ENCODE results near the gene DNAJC1. TPM values are rescaled to one million over a fixed set of nuclear protein-coding genes. Genes with fewer than 3 reads are reported as not detected.

Gene DNAJC1
- polyA plus RNA-seq, 2 of the 4 experiments (the other 2 are of a cell fraction), result 19.2 to 34.2 TPM

DNA sequence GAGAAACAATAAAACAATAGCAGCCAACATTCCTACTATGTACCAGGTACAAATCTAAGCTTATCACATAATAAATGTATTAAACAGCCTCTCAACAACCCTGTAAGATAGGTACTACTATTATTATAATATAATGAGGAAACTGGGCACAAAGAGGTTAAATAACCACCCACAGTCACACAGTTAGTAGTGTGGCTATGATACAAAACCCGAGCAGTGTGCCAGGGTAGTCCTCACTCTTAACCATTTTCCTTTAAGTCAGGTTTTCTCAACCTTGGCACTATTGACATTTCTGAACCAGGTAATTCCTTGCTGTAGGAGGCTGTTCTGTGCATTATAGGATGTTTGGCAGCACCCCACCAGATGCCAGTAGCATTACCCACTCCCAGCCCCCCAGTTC lies 48.8 kb downstream of the DNAJC1 start:
- POLR2A ChIA-PET, result no interaction called here
- no peak overlapping the region for H3K27ac ChIP-seq

DNA sequence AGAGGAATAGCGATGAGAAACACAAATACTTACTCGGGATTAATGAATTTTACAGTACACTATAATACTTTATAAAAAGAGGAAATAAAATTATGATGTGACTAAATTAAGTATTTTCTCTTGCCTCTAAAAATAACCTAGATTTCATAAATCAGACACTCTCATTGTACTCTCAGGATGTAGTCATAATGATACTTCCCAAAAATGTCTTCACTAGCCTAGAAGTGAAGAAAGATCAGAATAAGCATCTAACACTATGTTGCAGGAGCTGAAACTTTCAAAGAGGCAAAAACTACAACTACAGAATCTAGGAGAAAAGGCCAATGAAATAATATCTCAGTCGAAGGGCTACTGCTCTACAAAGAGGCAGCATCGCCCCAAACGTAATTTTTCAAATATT lies 49.4 kb downstream of the DNAJC1 start:
- WGBS (ENCODE audit: missing lambda C conversion rate), result 39% methylated on average over 5 of the region's 5 CpGs
- no peak for TF ChIP-seq TP53 (CRISPR knock-in tag; IDR thresholded peaks at IDR 0.05)
- ChIA-PET CTCF (interaction anchor here (0.6 to 2.0 kb wide), 5 partner anchors 20 to 458 kb away, joined by 3 to 10 read pairs (median 4); no protein-coding TSS in a partner anchor), POLR2A (interaction anchor here (1.0 to 1.2 kb wide), 2 partner anchors 427 to 459 kb away, joined by 3 read pairs; no protein-coding TSS in a partner anchor)
- no peak for DNase-seq (ENCODE audit: low read depth in 1 of 2, low spot score in 1 of 2)
- Histone ChIP-seq H3K27ac (no peak overlapping the region), H3K4me1 (peaks cover 10% of the 10 kb centered on the region), H3K4me3 (no peak overlapping the region), H3K9me3 (no peaks in the 10 kb centered on the region), H3K4me2 (no peak overlapping the region)
- ATAC-seq, result no peak
- FAIRE-seq, result peak; percentile 13

More for the DNA sequence above, 48.8 kb downstream of the DNAJC1 start:
- peaks cover 10% of the 10 kb centered on the region; the same call in 2 of the 3 replicates for H3K4me1 ChIP-seq
- ATAC-seq, result no peak
- H3K9me3 ChIP-seq, result no peaks in the 10 kb centered on the region
- CTCF ChIA-PET, result interaction anchor here (2.0 kb wide), 1 partner anchor 21 kb away, joined by 6 read pairs; no protein-coding TSS in a partner anchor
- TF ChIP-seq SREBF2 (IDR thresholded peaks at IDR 0.05) (no peak), EHMT2 (IDR thresholded peaks at IDR 0.05; ENCODE audit: low read depth) (no peak), CBX8 (IDR thresholded peaks at IDR 0.05) (no peak), CBX2 (IDR thresholded peaks at IDR 0.05; ENCODE audit: borderline replicate concordance, low read depth) (no peak), EHF (CRISPR knock-in tag; IDR thresholded peaks at IDR 0.05) (no peak), USF2 (IDR thresholded peaks at IDR 0.05) (no peak), RNF2 (IDR thresholded peaks at IDR 0.05; ENCODE audit: borderline replicate concordance, low read depth) (no peak), MYC (IDR thresholded peaks at IDR 0.05; ENCODE audit: borderline replicate concordance, low read length) (no peak), GATA3 (IDR thresholded peaks at IDR 0.05; ENCODE audit: borderline replicate concordance) (no peak), MAZ (IDR thresholded peaks at IDR 0.05; ENCODE audit: borderline replicate concordance, low read depth, low read length) (no peak), TFCP2L1 (CRISPR knock-in tag; IDR thresholded peaks at IDR 0.05) (no peak), NFE2L2 (conservative IDR thresholded peaks at IDR 0.05; ENCODE audit: low read length) (no peak), POLR2A (IDR thresholded peaks at IDR 0.05; ENCODE audit: low read length) (no peak), EP300 (IDR thresholded peaks at IDR 0.05) (no peak), HEYL (CRISPR knock-in tag; IDR thresholded peaks at IDR 0.05) (no peak), ZNF302 (CRISPR knock-in tag; IDR thresholded peaks at IDR 0.05) (no peak), FOXS1 (CRISPR knock-in tag; IDR thresholded peaks at IDR 0.05) (no peak)
- TF ChIP-seq, protein P1, sequence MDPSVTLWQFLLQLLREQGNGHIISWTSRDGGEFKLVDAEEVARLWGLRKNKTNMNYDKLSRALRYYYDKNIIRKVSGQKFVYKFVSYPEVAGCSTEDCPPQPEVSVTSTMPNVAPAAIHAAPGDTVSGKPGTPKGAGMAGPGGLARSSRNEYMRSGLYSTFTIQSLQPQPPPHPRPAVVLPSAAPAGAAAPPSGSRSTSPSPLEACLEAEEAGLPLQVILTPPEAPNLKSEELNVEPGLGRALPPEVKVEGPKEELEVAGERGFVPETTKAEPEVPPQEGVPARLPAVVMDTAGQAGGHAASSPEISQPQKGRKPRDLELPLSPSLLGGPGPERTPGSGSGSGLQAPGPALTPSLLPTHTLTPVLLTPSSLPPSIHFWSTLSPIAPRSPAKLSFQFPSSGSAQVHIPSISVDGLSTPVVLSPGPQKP (IDR thresholded peaks at IDR 0.05; ENCODE audit: low read depth, low read length), result no peak
- TF ChIP-seq, protein P2, sequence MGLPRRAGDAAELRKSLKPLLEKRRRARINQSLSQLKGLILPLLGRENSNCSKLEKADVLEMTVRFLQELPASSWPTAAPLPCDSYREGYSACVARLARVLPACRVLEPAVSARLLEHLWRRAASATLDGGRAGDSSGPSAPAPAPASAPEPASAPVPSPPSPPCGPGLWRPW (IDR thresholded peaks at IDR 0.05), result no peak
- TF ChIP-seq, protein P3, sequence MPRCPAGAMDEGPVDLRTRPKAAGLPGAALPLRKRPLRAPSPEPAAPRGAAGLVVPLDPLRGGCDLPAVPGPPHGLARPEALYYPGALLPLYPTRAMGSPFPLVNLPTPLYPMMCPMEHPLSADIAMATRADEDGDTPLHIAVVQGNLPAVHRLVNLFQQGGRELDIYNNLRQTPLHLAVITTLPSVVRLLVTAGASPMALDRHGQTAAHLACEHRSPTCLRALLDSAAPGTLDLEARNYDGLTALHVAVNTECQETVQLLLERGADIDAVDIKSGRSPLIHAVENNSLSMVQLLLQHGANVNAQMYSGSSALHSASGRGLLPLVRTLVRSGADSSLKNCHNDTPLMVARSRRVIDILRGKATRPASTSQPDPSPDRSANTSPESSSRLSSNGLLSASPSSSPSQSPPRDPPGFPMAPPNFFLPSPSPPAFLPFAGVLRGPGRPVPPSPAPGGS (IDR thresholded peaks at IDR 0.05), result no peak
- WGBS (ENCODE audit: missing lambda C conversion rate), result 52% methylated on average over 1 of the region's 1 CpG
- H3K4me3 ChIP-seq, result no peak overlapping the region
- H3K4me2 ChIP-seq, result no peak overlapping the region
- DNase-seq (ENCODE audit: low read depth in 1 of 2, low spot score in 1 of 2), result no peak
- FAIRE-seq, result no peak

DNA sequence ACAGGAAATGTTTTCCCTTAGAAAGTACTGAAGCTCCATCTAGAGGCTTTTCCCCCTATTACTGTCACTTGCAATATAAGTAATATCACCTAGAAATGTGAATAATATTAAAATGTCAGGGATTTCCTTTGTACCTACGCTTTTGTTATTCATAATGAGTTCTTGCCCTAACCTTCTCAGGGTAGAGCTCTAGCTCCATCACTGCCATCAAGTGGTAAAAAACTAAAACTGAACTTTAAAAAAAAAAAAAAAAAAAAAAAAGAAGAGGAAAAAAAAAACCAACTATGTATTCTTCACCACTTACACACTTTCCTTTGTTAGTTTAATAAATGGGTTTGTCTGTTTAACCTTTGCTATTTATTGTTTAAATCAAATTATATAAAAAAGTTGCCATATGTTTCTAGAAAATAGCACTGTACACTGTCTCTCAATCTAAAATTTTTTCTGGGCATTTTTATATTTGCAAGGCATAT lies 49.9 kb downstream of the DNAJC1 start:
- peak; percentile 57 to 69 for DNase-seq (ENCODE audit: low read depth in 1 of 2, low spot score in 1 of 2)
- H3K4me3 ChIP-seq, result no peak overlapping the region
- TF ChIP-seq SMC3 (IDR thresholded peaks at IDR 0.05) (peak; percentile 69), RAD21 (conservative IDR thresholded peaks at IDR 0.05 in 1 of 2, IDR thresholded peaks at IDR 0.05 in 1 of 2) (peak; percentile 60 to 81), MAZ (IDR thresholded peaks at IDR 0.05; ENCODE audit: borderline replicate concordance, low read depth, low read length) (no peak), PBX3 (IDR thresholded peaks at IDR 0.05) (no peak), RFX5 (IDR thresholded peaks at IDR 0.05) (no peak)
- TF ChIP-seq, protein P4, sequence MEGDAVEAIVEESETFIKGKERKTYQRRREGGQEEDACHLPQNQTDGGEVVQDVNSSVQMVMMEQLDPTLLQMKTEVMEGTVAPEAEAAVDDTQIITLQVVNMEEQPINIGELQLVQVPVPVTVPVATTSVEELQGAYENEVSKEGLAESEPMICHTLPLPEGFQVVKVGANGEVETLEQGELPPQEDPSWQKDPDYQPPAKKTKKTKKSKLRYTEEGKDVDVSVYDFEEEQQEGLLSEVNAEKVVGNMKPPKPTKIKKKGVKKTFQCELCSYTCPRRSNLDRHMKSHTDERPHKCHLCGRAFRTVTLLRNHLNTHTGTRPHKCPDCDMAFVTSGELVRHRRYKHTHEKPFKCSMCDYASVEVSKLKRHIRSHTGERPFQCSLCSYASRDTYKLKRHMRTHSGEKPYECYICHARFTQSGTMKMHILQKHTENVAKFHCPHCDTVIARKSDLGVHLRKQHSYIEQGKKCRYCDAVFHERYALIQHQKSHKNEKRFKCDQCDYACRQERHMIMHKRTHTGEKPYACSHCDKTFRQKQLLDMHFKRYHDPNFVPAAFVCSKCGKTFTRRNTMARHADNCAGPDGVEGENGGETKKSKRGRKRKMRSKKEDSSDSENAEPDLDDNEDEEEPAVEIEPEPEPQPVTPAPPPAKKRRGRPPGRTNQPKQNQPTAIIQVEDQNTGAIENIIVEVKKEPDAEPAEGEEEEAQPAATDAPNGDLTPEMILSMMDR (IDR thresholded peaks at IDR 0.05), result peak; percentile 66

More for the DNA sequence above, 49.9 kb downstream of the DNAJC1 start:
- Histone ChIP-seq H3K4me2 (peak overlapping the region; percentile 9; the same call in 1 of the 3 replicates), H3K9me3 (no peaks in the 10 kb centered on the region), H3K4me1 (peaks cover 16% of the 10 kb centered on the region), H3K27ac (no peak overlapping the region)
- ChIA-PET POLR2A (interaction anchor here (0.6 to 1.2 kb wide), 4 partner anchors 63 to 458 kb away, joined by 3 to 5 read pairs (median 3); no protein-coding TSS in a partner anchor), CTCF (interaction anchor here (0.6 to 2.0 kb wide), 6 partner anchors 20 to 457 kb away, joined by 3 to 10 read pairs (median 4); no protein-coding TSS in a partner anchor)
- WGBS (ENCODE audit: missing lambda C conversion rate), result 5% methylated on average over 1 of the region's 1 CpG
- FAIRE-seq, result no peak
- ATAC-seq, result peak; percentile 78 to 81; a peak in 5 of 6 replicates
